Measurements from ENCODE around the gene SIK2. TPM values are rescaled to one million over a fixed set of nuclear protein-coding genes. Genes with fewer than 3 reads are reported as not detected.

The SIK2 gene
- total and polyA plus RNA-seq, 9 of the 15 experiments (the other 6 are each of a cell fraction or from before 2014, with no cell fraction given), result 0.74 to 11.6 (median 3.8) TPM

GRCh38 chr11:111591187-111591960 lies 10.9 kb upstream of the SIK2 start:
- in situ Hi-C loops (cut with MboI) (no loop called here), intact Hi-C loops (cut with micrococcal nuclease) (no loop called here)
- DNase-seq (ENCODE audit: extremely low read depth in 1 of 4, low spot score in 3 of 4) (no peak), ATAC-seq (no peak; the same call in 2 of the 3 replicates), FAIRE-seq (no peak)
- no peaks in the 10 kb centered on the region for H3K4me1 ChIP-seq (replicated peaks in 1 of 2; ENCODE audit: control insufficient read depth in 2 of 2, insufficient read depth in 2 of 2, low read length in 2 of 2)
- TF ChIP-seq PBX2 (CRISPR knock-in tag; IDR thresholded peaks at IDR 0.05; ENCODE audit: low read depth) (no peak), PBX2 (tag; conservative IDR thresholded peaks at IDR 0.05; ENCODE audit: low read depth) (peak; percentile 51), CC2D1A (IDR thresholded peaks at IDR 0.05) (no peak), ZBTB12 (CRISPR knock-in tag; IDR thresholded peaks at IDR 0.05) (no peak), DACH1 (IDR thresholded peaks at IDR 0.05; ENCODE audit: partially characterized antibody) (no peak), MEIS2 (IDR thresholded peaks at IDR 0.05; ENCODE audit: partially characterized antibody) (peak; percentile 22), NFXL1 (CRISPR knock-in tag; IDR thresholded peaks at IDR 0.05) (no peak), ZNF282 (CRISPR knock-in tag; IDR thresholded peaks at IDR 0.05) (no peak)
- H3K9me1 ChIP-seq (ENCODE audit: control insufficient read depth, insufficient read depth, low read length), result no peaks in the 10 kb centered on the region
- H3K9ac ChIP-seq (ENCODE audit: insufficient read depth in 1 of 2, low read depth in 2 of 2, low read length in 2 of 2), result no peak overlapping the region
- H3K36me3 ChIP-seq (ENCODE audit: control insufficient read depth, insufficient read depth, low read length), result no peaks in the 10 kb centered on the region
- no TSS peak for BruUV-seq (replicated peaks)
- no peaks in the 10 kb centered on the region for H3K79me2 ChIP-seq (ENCODE audit: control insufficient read depth, insufficient read depth, low read length)
- H3K9me3 ChIP-seq (replicated peaks; ENCODE audit: control insufficient read depth, insufficient read depth, low read depth, low read length), result no peaks in the 10 kb centered on the region
- H3K4me3 ChIP-seq, result no peak overlapping the region
- POLR2A ChIA-PET, result interaction anchor here (1.2 kb wide), 1 partner anchor 71 kb away, joined by 3 read pairs; no protein-coding TSS in a partner anchor
- WGBS (ENCODE audit: insufficient coverage, low coverage, missing lambda C conversion rate), result 9% methylated on average over 4 of the region's 4 CpGs
- H4K20me1 ChIP-seq (replicated peaks; ENCODE audit: control insufficient read depth, insufficient read depth, low read length), result no peaks in the 10 kb centered on the region
- H3K4me2 ChIP-seq (ENCODE audit: insufficient read depth, low read length), result no peak overlapping the region
- H3K27ac ChIP-seq (ENCODE audit: extremely low read depth, low read depth, low read length), result no peak overlapping the region
- CTCF ChIA-PET (ENCODE audit: low intra/inter-chr PET ratio), result no interaction called here
- H2AFZ ChIP-seq (ENCODE audit: low read depth, low read length), result no peak overlapping the region
- H3K27me3 ChIP-seq (ENCODE audit: control insufficient read depth in 2 of 2, insufficient read depth in 2 of 2, low read length in 2 of 2), result 0 out of 5 replicates have a peak, but pooled peaks cover 0 to 2% of the 10 kb centered on the region in 2 experiments
